ENCODE data around the gene SPOCK1.

GRCh38 chr5:137195483-137195882 is 303.6 kb downstream of the SPOCK1 start:
- TF ChIP-seq, protein P1, sequence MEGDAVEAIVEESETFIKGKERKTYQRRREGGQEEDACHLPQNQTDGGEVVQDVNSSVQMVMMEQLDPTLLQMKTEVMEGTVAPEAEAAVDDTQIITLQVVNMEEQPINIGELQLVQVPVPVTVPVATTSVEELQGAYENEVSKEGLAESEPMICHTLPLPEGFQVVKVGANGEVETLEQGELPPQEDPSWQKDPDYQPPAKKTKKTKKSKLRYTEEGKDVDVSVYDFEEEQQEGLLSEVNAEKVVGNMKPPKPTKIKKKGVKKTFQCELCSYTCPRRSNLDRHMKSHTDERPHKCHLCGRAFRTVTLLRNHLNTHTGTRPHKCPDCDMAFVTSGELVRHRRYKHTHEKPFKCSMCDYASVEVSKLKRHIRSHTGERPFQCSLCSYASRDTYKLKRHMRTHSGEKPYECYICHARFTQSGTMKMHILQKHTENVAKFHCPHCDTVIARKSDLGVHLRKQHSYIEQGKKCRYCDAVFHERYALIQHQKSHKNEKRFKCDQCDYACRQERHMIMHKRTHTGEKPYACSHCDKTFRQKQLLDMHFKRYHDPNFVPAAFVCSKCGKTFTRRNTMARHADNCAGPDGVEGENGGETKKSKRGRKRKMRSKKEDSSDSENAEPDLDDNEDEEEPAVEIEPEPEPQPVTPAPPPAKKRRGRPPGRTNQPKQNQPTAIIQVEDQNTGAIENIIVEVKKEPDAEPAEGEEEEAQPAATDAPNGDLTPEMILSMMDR (IDR thresholded peaks at IDR 0.05), result no peak
- no peak for TF ChIP-seq POLR2A (IDR thresholded peaks at IDR 0.05)
